ENCODE measurements around the gene METTL27.

METTL27 gene

GRCh38 chr7:73820013-73820412, 22.3 kb downstream of the METTL27 start:
- Histone ChIP-seq H3K9me3 (ENCODE audit: insufficient read depth, low read depth, low read length) (no peaks in the 10 kb centered on the region), H3K36me3 (ENCODE audit: insufficient read depth, low read length) (no peaks in the 10 kb centered on the region), H3K9me2 (replicated peaks; ENCODE audit: low read depth, low read length) (no peaks in the 10 kb centered on the region), H3K4me3 (ENCODE audit: low read length, poor library complexity, severe bottlenecking) (no peak overlapping the region), H3F3A (ENCODE audit: low read depth) (no peaks in the 10 kb centered on the region), H2AFZ (ENCODE audit: low read length) (no peak overlapping the region), H3K4me1 (ENCODE audit: insufficient read depth, low read length, poor library complexity, severe bottlenecking) (no peaks in the 10 kb centered on the region), H3K27me3 (ENCODE audit: insufficient read depth, low read length, poor library complexity, severe bottlenecking) (no peaks in the 10 kb centered on the region), H4K20me1 (ENCODE audit: insufficient read depth, low read length, poor library complexity, severe bottlenecking) (no peaks in the 10 kb centered on the region), H3K9ac (ENCODE audit: low read depth, low read length, poor library complexity, severe bottlenecking) (no peak overlapping the region), H3K4me2 (ENCODE audit: low read depth, low read length, poor library complexity, severe bottlenecking) (no peak overlapping the region), H3K79me2 (ENCODE audit: insufficient read depth, low read length) (no peaks in the 10 kb centered on the region)
- TF ChIP-seq CTCF (conservative IDR thresholded peaks at IDR 0.05; ENCODE audit: low read length) (no peak), EZH2phosphoT487 (IDR thresholded peaks at IDR 0.05; ENCODE audit: borderline replicate concordance) (no peak)

GRCh38 chr7:73817121-73817520, 25.2 kb downstream of the METTL27 start:
- Histone ChIP-seq H3K9me2 (replicated peaks; ENCODE audit: low read depth, low read length) (no peaks in the 10 kb centered on the region), H3K9me3 (ENCODE audit: insufficient read depth, low read depth, low read length) (no peaks in the 10 kb centered on the region), H4K20me1 (ENCODE audit: insufficient read depth, low read length, poor library complexity, severe bottlenecking) (no peaks in the 10 kb centered on the region), H3F3A (ENCODE audit: low read depth) (no peaks in the 10 kb centered on the region), H3K27me3 (ENCODE audit: insufficient read depth, low read length, poor library complexity, severe bottlenecking) (no peaks in the 10 kb centered on the region), H2AFZ (ENCODE audit: low read length) (no peak overlapping the region), H3K4me3 (ENCODE audit: low read length, poor library complexity, severe bottlenecking) (no peak overlapping the region), H3K4me2 (ENCODE audit: low read depth, low read length, poor library complexity, severe bottlenecking) (no peak overlapping the region), H3K79me2 (ENCODE audit: insufficient read depth, low read length) (no peaks in the 10 kb centered on the region), H3K4me1 (ENCODE audit: insufficient read depth, low read length, poor library complexity, severe bottlenecking) (no peaks in the 10 kb centered on the region), H3K9ac (ENCODE audit: low read depth, low read length, poor library complexity, severe bottlenecking) (no peak overlapping the region), H3K36me3 (ENCODE audit: insufficient read depth, low read length) (no peaks in the 10 kb centered on the region)
- no peak for TF ChIP-seq CTCF (conservative IDR thresholded peaks at IDR 0.05; ENCODE audit: low read length)

- Histone ChIP-seq H3K9me2 (replicated peaks; ENCODE audit: low read depth, low read length) (no peaks in the 10 kb centered on the region), H4K20me1 (ENCODE audit: insufficient read depth, low read length, poor library complexity, severe bottlenecking) (no peaks in the 10 kb centered on the region), H3K4me2 (ENCODE audit: low read depth, low read length, poor library complexity, severe bottlenecking) (no peak overlapping the region), H3K36me3 (ENCODE audit: insufficient read depth, low read length) (no peaks in the 10 kb centered on the region), H3K79me2 (ENCODE audit: insufficient read depth, low read length) (no peaks in the 10 kb centered on the region), H3F3A (ENCODE audit: low read depth) (no peaks in the 10 kb centered on the region), H3K9ac (ENCODE audit: low read depth, low read length, poor library complexity, severe bottlenecking) (no peak overlapping the region), H3K4me1 (ENCODE audit: insufficient read depth, low read length, poor library complexity, severe bottlenecking) (no peaks in the 10 kb centered on the region), H3K27me3 (ENCODE audit: insufficient read depth, low read length, poor library complexity, severe bottlenecking) (no peaks in the 10 kb centered on the region), H3K9me3 (ENCODE audit: insufficient read depth, low read depth, low read length) (no peaks in the 10 kb centered on the region), H2AFZ (ENCODE audit: low read length) (no peak overlapping the region), H3K4me3 (ENCODE audit: low read length, poor library complexity, severe bottlenecking) (no peak overlapping the region)
- TF ChIP-seq EZH2phosphoT487 (IDR thresholded peaks at IDR 0.05; ENCODE audit: borderline replicate concordance) (no peak), CTCF (conservative IDR thresholded peaks at IDR 0.05; ENCODE audit: low read length) (no peak)
Measured at GRCh38 chr7:73815436-73815835, 26.9 kb downstream of the METTL27 start.

Data from Loucy (cell line).